Spleen (tissue), 11 donors: ENCODE data around the gene POLE. TPM values are rescaled to one million over a fixed set of nuclear protein-coding genes. Genes with fewer than 3 reads are reported as not detected.

Source experiments
- DNase-seq: peaks from one replicate; pipeline ENCODE4 v3.0.0-alpha.2; 2020
- H3K27ac ChIP-seq, 8 donors: fragments of 200-600 bp; sonication (generic) in 7 of 8; 1 replicate in 4 of 8; 2 replicates in 4 of 8; pipeline versions ENCODE4 v1.5.0 to v1.8.0; 2016 to 2021; ENCODE audit warnings: inconsistent platforms in 4 of 8, mild to moderate bottlenecking in 4 of 8, moderate library complexity in 1 of 8
- H3K27me3 ChIP-seq, 7 donors: fragments of 200-600 bp; sonication (generic) in 6 of 7; replicated peaks in 1 of 7; 1 replicate in 4 of 7; 2 replicates in 3 of 7; pipeline versions ENCODE4 v1.5.0 to v1.8.0; 2016 to 2021; ENCODE audit warnings: inconsistent platforms in 3 of 7, mild to moderate bottlenecking in 1 of 7
- H3K36me3 ChIP-seq, 6 donors: fragments of 200-600 bp; sonication (generic) in 5 of 6; 1 replicate in 4 of 6; 2 replicates in 2 of 6; pipeline versions ENCODE4 v1.5.0 to v1.8.0; 2016 to 2021; ENCODE audit warnings: inconsistent platforms in 2 of 6
- H3K4me1 ChIP-seq, 6 donors: fragments of 200-600 bp; sonication (generic) in 5 of 6; 1 replicate in 3 of 6; 2 replicates in 3 of 6; pipeline versions ENCODE4 v1.5.0 to v1.8.0; 2016 to 2021; ENCODE audit warnings: inconsistent platforms in 3 of 6
- H3K4me3 ChIP-seq, 8 donors: fragments of 200-600 bp; sonication (generic) in 7 of 8; 1 replicate in 4 of 8; 2 replicates in 4 of 8; pipeline versions ENCODE4 v1.5.0 to v1.8.0; 2016 to 2021; ENCODE audit warnings: inconsistent platforms in 4 of 8, mild to moderate bottlenecking in 4 of 8, moderate library complexity in 2 of 8
- H3K9me3 ChIP-seq, 8 donors: fragments of 200-600 bp; sonication (generic) in 7 of 8; 1 replicate in 4 of 8; 2 replicates in 4 of 8; pipeline versions ENCODE4 v1.5.0 to v1.8.0; 2016 to 2021; ENCODE audit warnings: inconsistent platforms in 4 of 8
- POLR2A ChIP-seq, 3 donors: fragments of 450-650 bp; IDR thresholded peaks; one replicate each; pipeline ENCODE4 v1.5.1; 2017; ENCODE audit warnings: antibody characterized with exemption in 3 of 3, mild to moderate bottlenecking in 1 of 3
- POLR2AphosphoS5 ChIP-seq, 3 donors: sonication (generic); formaldehyde crosslinking; IDR thresholded peaks; one replicate each; pipeline ENCODE4 v1.5.1; 2017; ENCODE audit warnings: antibody characterized with exemption in 3 of 3
- WGBS, 5 donors: extraction: QIAGEN DNeasy Blood & Tissue Kit in 3 of 5; methylation state at CpG; one replicate each; pipeline versions ENCODE4 v1.1.5 to v1.1.7; 2013 to 2018; 5-methylcytosine and 5-hydroxymethylcytosine counted together
- intact Hi-C: fragments of 100-400 bp; cut with DNase I; formaldehyde crosslinking; loops from one replicate; pipeline ENCODE4 v1.15.0; 2023; ENCODE audit warnings: low total_unique reads
- polyA plus RNA-seq, 3 donors: library from polyadenylated mRNA; stranded (reverse); fragments of 200-250 nt; gene quantifications; one replicate each; pipeline ENCODE4 v1.2.1, GENCODE V29; 2013
- total RNA-seq, 7 donors: library from RNA; depleted of rRNA in 3 of 7; stranded (reverse); fragments of >200 nt in 3 of 7; fragmentation: NEBNext Ultra II Directional in 4 of 7; extraction: Animal tissue kit (Norgen Biotek cat#: 25700) in 4 of 7; gene quantifications; one replicate each; pipeline versions ENCODE4 v1.1.0 to v1.2.1, GENCODE V29; 2016 to 2021
- TF ChIP-seq, protein P1 (sequence below), 11 experiments: fragments of 200-600 bp in 7 of 11; fragments of 450-650 bp in 4 of 11; sonication (generic) in 4 of 11; IDR thresholded peaks in 8 of 11; conservative IDR thresholded peaks in 3 of 11; 1 replicate in 7 of 11; 2 replicates in 4 of 11; pipeline versions ENCODE4 v1.4.0 to v1.8.0; 2016 to 2021; ENCODE audit warnings: antibody characterized with exemption in 11 of 11, inconsistent platforms in 4 of 11, mild to moderate bottlenecking in 1 of 11
- donor health status: healthy with polysubstance abuse.
- donor health status: DM: no; HTN: no; CAD: no; lungs with moderate emphysema.
- donor health status: DM: no; HTN: no; CAD: no.
- donor health status: Bipolar disorder and iron deficiency.
- donor health status: healthy.
- donor health status: DM: no; HTN: no; CAD: no.
- donor health status: DM: yes; HTN: yes; CAD: no.

Gene POLE
- total and polyA plus RNA-seq, 10 donors: 18.1 to 122 (median 89.4) TPM

DNA sequence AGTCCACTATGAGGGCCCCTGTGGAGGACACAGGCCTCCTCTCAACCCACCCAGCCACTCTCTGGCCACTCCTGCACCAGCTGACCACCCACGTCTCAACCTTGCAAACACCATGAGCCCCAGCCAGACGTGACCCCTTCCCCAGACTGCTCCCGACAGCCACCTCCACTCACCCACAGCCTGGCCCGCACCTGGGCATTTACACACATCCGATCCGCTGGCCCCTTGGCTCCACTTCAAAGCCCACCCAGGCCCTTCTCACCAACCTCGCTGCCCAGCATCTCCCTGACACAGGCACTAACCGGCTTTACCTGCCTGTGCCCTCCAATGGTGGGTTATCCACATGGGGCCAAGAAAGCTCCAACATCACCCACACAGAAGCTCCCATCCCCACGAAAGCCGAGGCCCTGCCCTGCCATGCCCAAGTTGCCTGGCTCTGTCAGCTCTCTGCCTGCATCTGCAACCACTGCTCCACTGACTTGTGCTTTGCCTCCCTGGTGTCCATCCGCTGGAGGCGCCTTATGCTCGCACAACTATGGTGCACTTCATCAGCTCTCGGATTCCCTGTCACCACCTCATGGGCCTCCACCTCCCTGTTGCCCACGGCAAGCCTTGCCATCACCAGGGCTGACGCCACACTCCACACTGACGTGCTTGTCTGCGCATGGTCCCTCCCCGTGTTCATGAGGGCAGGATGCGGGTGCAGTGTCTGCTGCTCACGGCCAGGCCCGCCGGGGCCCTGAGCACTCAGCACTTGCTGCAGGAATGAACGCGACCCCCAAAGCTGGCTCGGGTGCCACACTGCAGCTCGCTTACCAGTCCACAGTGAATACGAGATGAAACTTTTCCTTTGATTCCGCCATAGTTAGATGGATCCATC, 51.8 kb downstream of the POLE start:
- TF ChIP-seq, protein P1, sequence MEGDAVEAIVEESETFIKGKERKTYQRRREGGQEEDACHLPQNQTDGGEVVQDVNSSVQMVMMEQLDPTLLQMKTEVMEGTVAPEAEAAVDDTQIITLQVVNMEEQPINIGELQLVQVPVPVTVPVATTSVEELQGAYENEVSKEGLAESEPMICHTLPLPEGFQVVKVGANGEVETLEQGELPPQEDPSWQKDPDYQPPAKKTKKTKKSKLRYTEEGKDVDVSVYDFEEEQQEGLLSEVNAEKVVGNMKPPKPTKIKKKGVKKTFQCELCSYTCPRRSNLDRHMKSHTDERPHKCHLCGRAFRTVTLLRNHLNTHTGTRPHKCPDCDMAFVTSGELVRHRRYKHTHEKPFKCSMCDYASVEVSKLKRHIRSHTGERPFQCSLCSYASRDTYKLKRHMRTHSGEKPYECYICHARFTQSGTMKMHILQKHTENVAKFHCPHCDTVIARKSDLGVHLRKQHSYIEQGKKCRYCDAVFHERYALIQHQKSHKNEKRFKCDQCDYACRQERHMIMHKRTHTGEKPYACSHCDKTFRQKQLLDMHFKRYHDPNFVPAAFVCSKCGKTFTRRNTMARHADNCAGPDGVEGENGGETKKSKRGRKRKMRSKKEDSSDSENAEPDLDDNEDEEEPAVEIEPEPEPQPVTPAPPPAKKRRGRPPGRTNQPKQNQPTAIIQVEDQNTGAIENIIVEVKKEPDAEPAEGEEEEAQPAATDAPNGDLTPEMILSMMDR (IDR thresholded peaks at IDR 0.05 in 8 of 11, conservative IDR thresholded peaks at IDR 0.05 in 3 of 11): no peak
- TF ChIP-seq POLR2AphosphoS5 (IDR thresholded peaks at IDR 0.05): no peak
- no peak for TF ChIP-seq POLR2A (IDR thresholded peaks at IDR 0.05)
- Histone ChIP-seq H3K36me3 (peaks cover 2 to 100% (median 84%) of the 10 kb centered on the region in 6 donors), H3K4me3 (no peak overlapping the region), H3K9me3 (no peaks in the 10 kb centered on the region), H3K4me1 (peaks cover 0 to 5% (median 0%) of the 10 kb centered on the region in 6 donors), H3K27ac (no peak overlapping the region), H3K27me3 (no peaks in the 10 kb centered on the region)
- WGBS, 5 donors: 90 to 97% (median 94%) methylated on average over 29 of the region's 29 CpGs
- intact Hi-C loops: no loop called here
- DNase-seq: peak; percentile 54

DNA sequence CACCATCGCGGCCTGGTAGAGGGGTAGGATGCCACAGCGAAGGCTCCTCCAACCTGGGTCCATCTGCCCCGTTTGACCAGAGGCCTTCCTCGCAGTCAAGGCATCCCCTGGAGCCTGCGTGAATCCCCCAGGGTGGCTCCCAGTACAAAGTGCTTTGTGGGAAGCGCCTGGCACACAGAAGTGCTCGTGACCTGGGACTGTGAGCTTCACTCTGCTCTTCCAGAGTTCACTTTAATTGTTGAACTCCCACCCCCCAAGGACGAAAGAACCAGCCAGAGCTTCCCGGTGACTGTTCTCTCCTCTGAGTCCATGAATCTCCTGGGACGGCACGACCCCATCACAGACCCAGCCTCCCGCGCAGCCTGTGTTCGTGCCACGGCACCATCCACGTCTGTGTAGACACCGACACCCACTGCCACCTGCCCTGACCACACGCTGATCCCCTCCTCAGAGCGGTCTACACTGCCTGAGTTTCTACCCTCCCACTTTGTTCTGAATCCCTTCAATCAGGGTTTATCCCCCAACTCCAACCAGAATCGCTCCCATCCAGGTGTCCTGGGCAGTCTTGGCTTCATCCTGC, 52.6 kb downstream of the POLE start:
- TF ChIP-seq POLR2AphosphoS5 (IDR thresholded peaks at IDR 0.05) (no peak), POLR2A (IDR thresholded peaks at IDR 0.05) (no peak)
- TF ChIP-seq, protein P1 (IDR thresholded peaks at IDR 0.05 in 8 of 11, conservative IDR thresholded peaks at IDR 0.05 in 3 of 11): no peak
- Histone ChIP-seq H3K4me1 (peaks cover 0 to 5% (median 0%) of the 10 kb centered on the region in 6 donors), H3K27ac (no peak overlapping the region), H3K36me3 (peaks cover 2 to 100% (median 87%) of the 10 kb centered on the region in 6 donors), H3K9me3 (no peaks in the 10 kb centered on the region), H3K27me3 (no peaks in the 10 kb centered on the region), H3K4me3 (no peak overlapping the region)
- 96 to 98% (median 96%) methylated on average over 21 of the region's 21 CpGs for WGBS, 5 donors
- peak; percentile 59 for DNase-seq
- intact Hi-C loops: no loop called here

DNA sequence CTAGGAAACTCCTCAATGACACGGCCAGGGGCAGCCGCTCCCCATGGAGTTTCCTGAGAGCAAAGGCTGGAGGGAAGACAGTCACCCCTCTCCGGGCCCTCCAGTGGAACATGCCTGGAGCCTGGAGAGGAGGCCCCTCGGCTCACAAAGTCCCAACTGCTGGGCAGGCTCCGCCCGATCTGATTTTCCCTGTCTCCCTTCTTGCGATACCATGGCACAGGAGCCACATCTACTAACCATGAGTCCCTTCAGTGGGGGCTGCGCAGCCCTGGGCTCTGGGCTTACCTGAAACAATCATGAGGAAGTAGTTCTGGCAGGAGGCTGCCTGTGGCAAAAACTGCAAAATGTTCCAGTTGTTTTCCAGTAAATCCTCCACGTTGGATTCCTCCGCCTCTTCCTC, 53.2 kb downstream of the POLE start:
- TF ChIP-seq POLR2A (IDR thresholded peaks at IDR 0.05): no peak
- TF ChIP-seq, protein P1 (IDR thresholded peaks at IDR 0.05 in 8 of 11, conservative IDR thresholded peaks at IDR 0.05 in 3 of 11): no peak
- no peak for TF ChIP-seq POLR2AphosphoS5 (IDR thresholded peaks at IDR 0.05)
- DNase-seq: peak; percentile 58
- Histone ChIP-seq H3K4me3 (no peak overlapping the region), H3K36me3 (peaks cover 2 to 100% (median 93%) of the 10 kb centered on the region in 6 donors), H3K27me3 (no peaks in the 10 kb centered on the region), H3K27ac (peak overlapping the region in 1 of 8 donors; percentile 34), H3K9me3 (no peaks in the 10 kb centered on the region), H3K4me1 (peaks cover 0 to 4% (median 0%) of the 10 kb centered on the region in 6 donors)
- intact Hi-C loops: no loop called here
- 88 to 91% (median 91%) methylated on average over 10 of the region's 10 CpGs for WGBS, 5 donors

DNA sequence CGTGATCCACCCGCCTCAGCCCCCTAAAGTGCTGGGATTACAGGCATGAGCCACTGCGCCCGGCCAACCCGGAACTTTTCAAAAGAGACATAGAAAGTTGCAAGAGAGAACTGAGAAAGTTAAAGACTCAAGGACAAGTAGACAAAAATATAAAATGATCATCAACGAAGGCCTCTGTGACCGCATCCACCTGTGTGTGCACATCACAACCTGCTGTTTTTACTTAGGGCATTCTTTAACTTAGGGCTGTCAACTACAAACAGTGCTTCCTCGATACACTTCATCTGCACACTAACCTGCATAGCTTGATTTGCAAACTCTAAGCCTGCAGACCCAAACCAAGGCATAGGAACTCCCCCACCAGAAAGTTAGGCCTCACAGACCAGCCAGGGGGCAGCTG, 53.7 kb downstream of the POLE start:
- intact Hi-C loops: no loop called here
- DNase-seq: peak; percentile 6
- no peaks in the 10 kb centered on the region for H3K4me1 ChIP-seq
- TF ChIP-seq POLR2AphosphoS5 (IDR thresholded peaks at IDR 0.05): no peak
- TF ChIP-seq, protein P1 (IDR thresholded peaks at IDR 0.05 in 8 of 11, conservative IDR thresholded peaks at IDR 0.05 in 3 of 11): no peak
- TF ChIP-seq POLR2A (IDR thresholded peaks at IDR 0.05): no peak
- no peaks in the 10 kb centered on the region for H3K27me3 ChIP-seq
- 87 to 93% (median 90%) methylated on average over 8 of the region's 8 CpGs for WGBS, 5 donors
- no peak overlapping the region for H3K4me3 ChIP-seq
- no peaks in the 10 kb centered on the region for H3K9me3 ChIP-seq
- H3K27ac ChIP-seq: peak overlapping the region in 1 of 8 donors; percentile 34
- H3K36me3 ChIP-seq: peaks cover 2 to 100% (median 93%) of the 10 kb centered on the region in 6 donors
